IMR-90 (cell line): Measurements from ENCODE around the gene PDCD6IP.

Experiments used
- BHLHE40 ChIP-seq: fragments of 150-350 bp; IDR thresholded peaks from 2 replicates; pipeline ENCODE4 v1.6.1; 2016; ENCODE audit warnings: mild to moderate bottlenecking, low read depth, low read length
- CTCF ChIP-seq: conservative IDR thresholded peaks from 2 replicates; pipeline ENCODE4 v1.5.1; 2012; ENCODE audit warnings: mild to moderate bottlenecking, low read depth, low read length, improper control_type of control experiment
- MAFK ChIP-seq: IDR thresholded peaks from 2 replicates; pipeline ENCODE4 v1.6.1; 2012; ENCODE audit warnings: low read depth, low read length, improper control_type of control experiment
- MAZ ChIP-seq: IDR thresholded peaks from 2 replicates; pipeline ENCODE4 v1.6.1; 2012; ENCODE audit warnings: low read depth, mild to moderate bottlenecking, low read length, improper control_type of control experiment, moderate library complexity, borderline replicate concordance
- MXI1 ChIP-seq: IDR thresholded peaks from 2 replicates; pipeline ENCODE4 v1.6.1; 2012; ENCODE audit warnings: low read depth, mild to moderate bottlenecking, low read length, moderate library complexity, borderline replicate concordance
- POLR2A ChIP-seq: IDR thresholded peaks from 2 replicates; pipeline ENCODE4 v1.6.1; 2012; ENCODE audit warnings: mild to moderate bottlenecking, low read depth, low read length
- RAD21 ChIP-seq: IDR thresholded peaks from 2 replicates; pipeline ENCODE4 v1.6.1; 2012; ENCODE audit warnings: low read length, improper control_type of control experiment
- RCOR1 ChIP-seq: IDR thresholded peaks from 2 replicates; pipeline ENCODE4 v1.6.1; 2012; ENCODE audit warnings: mild to moderate bottlenecking, low read length, improper control_type of control experiment; ENCODE audit not compliant: insufficient replicate concordance
- SMC3 ChIP-seq: fragments of 150-350 bp; IDR thresholded peaks from 2 replicates; pipeline ENCODE4 v1.6.1; 2016; ENCODE audit warnings: low read depth, mild to moderate bottlenecking, antibody characterized with exemption, low read length, moderate library complexity

- no peak for TF ChIP-seq BHLHE40
- no peak for TF ChIP-seq CTCF
- TF ChIP-seq SMC3 = no peak
- no peak for TF ChIP-seq RAD21
- no peak for TF ChIP-seq POLR2A
- no peak for TF ChIP-seq MXI1
- TF ChIP-seq RCOR1 = no peak
- TF ChIP-seq MAZ = no peak
- no peak for TF ChIP-seq MAFK
Observed at GRCh38 chr3:33855884-33856546, 57.6 kb downstream of the PDCD6IP start.
